Measurements from ENCODE around the gene MATCAP1.

Gene MATCAP1

DNA sequence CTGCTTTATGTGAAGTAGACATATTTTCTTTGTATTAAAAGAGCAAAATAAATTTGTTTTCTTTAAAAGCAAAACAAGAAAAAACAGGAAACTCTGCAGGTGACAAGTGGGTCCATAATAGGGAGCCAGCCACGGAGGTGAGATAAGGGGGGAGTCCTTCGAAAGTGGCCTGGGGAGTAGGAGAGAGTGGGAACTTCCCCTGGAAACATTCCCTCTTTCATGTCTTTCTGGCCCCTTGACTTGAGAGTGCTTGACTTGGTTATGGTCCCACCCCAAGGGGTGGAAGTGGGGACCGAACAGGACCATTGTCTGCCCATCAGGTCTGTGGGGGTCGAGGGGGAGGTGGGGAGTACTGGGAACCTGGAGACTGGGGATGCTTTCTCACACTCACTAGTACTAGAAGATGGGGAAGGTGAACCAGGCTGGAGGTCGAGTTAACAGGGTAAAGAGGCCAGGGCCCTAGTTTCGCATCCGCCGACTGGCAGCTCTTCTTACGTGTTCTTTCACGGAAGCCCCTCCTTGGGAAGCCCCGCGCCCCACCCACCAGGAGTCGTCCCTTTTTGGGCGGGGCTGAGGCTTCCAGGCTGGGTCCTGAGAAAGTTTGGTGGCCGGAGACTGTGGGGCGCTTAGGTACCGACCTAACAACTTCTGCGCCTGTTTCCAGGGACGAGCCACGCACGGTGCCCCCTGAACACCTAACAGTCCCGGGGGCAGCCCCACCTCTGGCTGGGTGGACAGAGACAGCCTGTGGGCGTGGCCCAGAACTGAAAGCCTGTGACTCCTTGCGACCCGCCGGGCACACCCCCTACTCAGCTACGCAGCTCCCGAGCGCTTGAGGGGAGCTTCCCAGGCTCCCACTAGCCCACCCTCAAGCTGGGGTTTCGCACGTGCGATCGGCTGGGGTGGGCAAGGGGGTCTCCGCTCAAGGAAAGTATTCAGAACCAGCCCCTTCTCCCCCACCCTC is 24.8 kb downstream of the MATCAP1 start:
- peak overlapping the region; percentile 90 for H3K4me3 ChIP-seq (ENCODE audit: low read length)
- no peak for TF ChIP-seq EZH2phosphoT487 (IDR thresholded peaks at IDR 0.05; ENCODE audit: borderline replicate concordance, low read length)
- TF ChIP-seq, protein P1, sequence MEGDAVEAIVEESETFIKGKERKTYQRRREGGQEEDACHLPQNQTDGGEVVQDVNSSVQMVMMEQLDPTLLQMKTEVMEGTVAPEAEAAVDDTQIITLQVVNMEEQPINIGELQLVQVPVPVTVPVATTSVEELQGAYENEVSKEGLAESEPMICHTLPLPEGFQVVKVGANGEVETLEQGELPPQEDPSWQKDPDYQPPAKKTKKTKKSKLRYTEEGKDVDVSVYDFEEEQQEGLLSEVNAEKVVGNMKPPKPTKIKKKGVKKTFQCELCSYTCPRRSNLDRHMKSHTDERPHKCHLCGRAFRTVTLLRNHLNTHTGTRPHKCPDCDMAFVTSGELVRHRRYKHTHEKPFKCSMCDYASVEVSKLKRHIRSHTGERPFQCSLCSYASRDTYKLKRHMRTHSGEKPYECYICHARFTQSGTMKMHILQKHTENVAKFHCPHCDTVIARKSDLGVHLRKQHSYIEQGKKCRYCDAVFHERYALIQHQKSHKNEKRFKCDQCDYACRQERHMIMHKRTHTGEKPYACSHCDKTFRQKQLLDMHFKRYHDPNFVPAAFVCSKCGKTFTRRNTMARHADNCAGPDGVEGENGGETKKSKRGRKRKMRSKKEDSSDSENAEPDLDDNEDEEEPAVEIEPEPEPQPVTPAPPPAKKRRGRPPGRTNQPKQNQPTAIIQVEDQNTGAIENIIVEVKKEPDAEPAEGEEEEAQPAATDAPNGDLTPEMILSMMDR (IDR thresholded peaks at IDR 0.05; ENCODE audit: low read depth, low read length, poor library complexity, severe bottlenecking) = no peak
- peaks cover 13% of the 10 kb centered on the region for H3F3A ChIP-seq (ENCODE audit: control insufficient read depth, insufficient read depth)
- peak overlapping the region; percentile 93 for H3K4me2 ChIP-seq (ENCODE audit: low read length)
- H3K9me2 ChIP-seq (replicated peaks; ENCODE audit: control insufficient read depth, low read length) = no peaks in the 10 kb centered on the region
- H3K9me3 ChIP-seq (ENCODE audit: control insufficient read depth, insufficient read depth, low read length) = no peaks in the 10 kb centered on the region
- H3K27ac ChIP-seq (ENCODE audit: low read depth, low read length) = no peak overlapping the region
- peaks cover 44% of the 10 kb centered on the region for H3K4me1 ChIP-seq (ENCODE audit: control insufficient read depth, low read length)
- H3K27me3 ChIP-seq (ENCODE audit: control insufficient read depth, low read length) = peaks cover 33% of the 10 kb centered on the region
- peaks cover 13% of the 10 kb centered on the region; the same call in 1 of the 2 replicates for H4K20me1 ChIP-seq (ENCODE audit: control insufficient read depth, insufficient read depth, low read depth, low read length)
- no peaks in the 10 kb centered on the region for H3K36me3 ChIP-seq (ENCODE audit: control insufficient read depth, low read length)
- H3K79me2 ChIP-seq (ENCODE audit: control insufficient read depth, low read length) = no peaks in the 10 kb centered on the region

DNA sequence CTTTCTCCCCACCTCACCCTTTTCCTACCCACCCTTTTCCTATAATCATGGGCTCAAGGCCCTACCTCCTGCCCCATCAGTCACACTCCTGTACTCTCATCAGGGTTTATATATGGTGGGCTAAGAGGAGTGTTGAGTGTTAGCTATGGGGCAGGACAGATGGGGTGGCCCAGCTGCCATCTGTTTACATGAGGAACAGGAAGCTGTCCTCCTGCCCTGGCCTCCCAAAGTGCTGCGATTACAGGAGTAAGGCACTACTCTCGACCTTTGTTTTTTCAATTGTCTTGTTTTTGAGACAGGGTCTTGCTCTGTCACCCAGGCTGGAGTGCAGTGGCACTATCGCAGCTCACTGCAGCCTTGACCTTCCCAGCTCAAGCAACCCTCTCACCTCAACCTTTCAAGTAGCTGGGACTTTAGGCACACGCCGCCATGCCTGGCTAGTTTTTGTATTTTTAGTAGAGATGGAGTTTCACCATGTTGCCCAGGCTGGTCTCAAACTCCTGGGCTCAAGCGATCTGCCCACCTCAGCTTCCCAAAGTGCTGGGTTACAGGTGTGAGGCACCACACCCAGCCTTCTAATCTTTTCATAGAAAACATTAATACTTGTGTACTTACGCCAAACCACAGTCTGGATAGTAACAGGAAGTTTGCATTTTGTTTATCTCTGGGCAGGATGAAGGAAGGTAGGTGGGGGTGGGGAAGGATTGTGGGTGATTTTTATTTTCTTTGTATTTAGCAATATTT is 25.7 kb downstream of the MATCAP1 start:
- H3K27ac ChIP-seq (ENCODE audit: low read depth, low read length) = no peak overlapping the region
- H3K9me3 ChIP-seq (ENCODE audit: control insufficient read depth, insufficient read depth, low read length) = no peaks in the 10 kb centered on the region
- H3K79me2 ChIP-seq (ENCODE audit: control insufficient read depth, low read length) = no peaks in the 10 kb centered on the region
- TF ChIP-seq, protein P1 (IDR thresholded peaks at IDR 0.05; ENCODE audit: low read depth, low read length, poor library complexity, severe bottlenecking) = no peak
- no peak for TF ChIP-seq EZH2phosphoT487 (IDR thresholded peaks at IDR 0.05; ENCODE audit: borderline replicate concordance, low read length)
- H3K9me2 ChIP-seq (replicated peaks; ENCODE audit: control insufficient read depth, low read length) = no peaks in the 10 kb centered on the region
- H3K4me1 ChIP-seq (ENCODE audit: control insufficient read depth, low read length) = peaks cover 36% of the 10 kb centered on the region
- peak overlapping the region; percentile 93 for H3K4me2 ChIP-seq (ENCODE audit: low read length)
- no peaks in the 10 kb centered on the region for H3K36me3 ChIP-seq (ENCODE audit: control insufficient read depth, low read length)
- H4K20me1 ChIP-seq (ENCODE audit: control insufficient read depth, insufficient read depth, low read depth, low read length) = peaks cover 13% of the 10 kb centered on the region; the same call in 1 of the 2 replicates
- H3K27me3 ChIP-seq (ENCODE audit: control insufficient read depth, low read length) = peaks cover 25% of the 10 kb centered on the region
- H3F3A ChIP-seq (ENCODE audit: control insufficient read depth, insufficient read depth) = peaks cover 13% of the 10 kb centered on the region
- H3K4me3 ChIP-seq (ENCODE audit: low read length) = peak overlapping the region; percentile 90

DNA sequence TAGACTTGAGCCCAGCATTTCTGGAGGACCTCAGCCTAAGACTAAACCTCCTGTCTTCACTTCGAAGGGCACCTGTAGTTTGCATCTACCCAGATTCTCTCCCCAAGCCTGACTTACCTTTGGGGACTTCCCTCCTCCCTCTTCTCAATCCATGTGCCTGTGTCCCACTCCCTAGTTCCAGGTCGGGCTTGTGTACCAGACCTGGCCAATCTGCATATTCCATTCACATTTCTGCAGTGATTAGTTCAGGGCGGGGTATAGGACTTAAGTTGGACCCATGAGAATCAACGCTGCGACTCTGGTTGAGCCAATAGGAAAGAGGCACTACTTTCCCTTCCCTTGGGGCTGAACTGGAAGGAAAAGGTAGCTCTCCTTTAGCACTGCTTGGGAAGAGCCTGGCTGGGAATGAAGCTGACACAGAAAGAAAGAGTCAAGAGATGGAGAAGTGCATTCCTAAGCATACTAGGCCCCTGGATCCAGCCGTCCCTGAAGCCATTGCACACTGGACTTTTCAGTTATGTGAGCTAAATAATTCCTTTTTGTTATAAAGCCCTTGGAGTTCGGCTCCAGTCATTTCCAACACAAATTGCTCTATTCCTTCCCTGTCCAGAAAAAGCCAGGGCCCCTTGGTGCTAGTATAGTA is 26.5 kb downstream of the MATCAP1 start:
- H3F3A ChIP-seq (ENCODE audit: control insufficient read depth, insufficient read depth) = peaks cover 13% of the 10 kb centered on the region
- H3K79me2 ChIP-seq (ENCODE audit: control insufficient read depth, low read length) = no peaks in the 10 kb centered on the region
- no peaks in the 10 kb centered on the region for H3K36me3 ChIP-seq (ENCODE audit: control insufficient read depth, low read length)
- H3K27ac ChIP-seq (ENCODE audit: low read depth, low read length) = no peak overlapping the region
- H3K9me2 ChIP-seq (replicated peaks; ENCODE audit: control insufficient read depth, low read length) = no peaks in the 10 kb centered on the region
- peaks cover 9% of the 10 kb centered on the region; the same call in 1 of the 2 replicates for H4K20me1 ChIP-seq (ENCODE audit: control insufficient read depth, insufficient read depth, low read depth, low read length)
- TF ChIP-seq, protein P1 (IDR thresholded peaks at IDR 0.05; ENCODE audit: low read depth, low read length, poor library complexity, severe bottlenecking) = no peak
- no peak for TF ChIP-seq EZH2phosphoT487 (IDR thresholded peaks at IDR 0.05; ENCODE audit: borderline replicate concordance, low read length)
- no peak overlapping the region for H3K4me3 ChIP-seq (ENCODE audit: low read length)
- H3K4me1 ChIP-seq (ENCODE audit: control insufficient read depth, low read length) = peaks cover 31% of the 10 kb centered on the region
- H3K27me3 ChIP-seq (ENCODE audit: control insufficient read depth, low read length) = peaks cover 16% of the 10 kb centered on the region
- H3K9me3 ChIP-seq (ENCODE audit: control insufficient read depth, insufficient read depth, low read length) = no peaks in the 10 kb centered on the region
- H3K4me2 ChIP-seq (ENCODE audit: low read length) = no peak overlapping the region
